Adrenal gland (tissue), 12 donors: Measurements from ENCODE around the gene IMP3. TPM values are rescaled to one million over a fixed set of nuclear protein-coding genes. Genes with fewer than 3 reads are reported as not detected.
A peak's percentile ranks its signal among the peaks of the same experiment; 100 is the strongest.

ENCODE experiments used
- DNase-seq, 7 donors: peaks; one replicate each; pipeline ENCODE4 v3.0.0-alpha.2; 2019 to 2020
- H3K27ac ChIP-seq, 5 donors: fragments of 200-600 bp; sonication (generic) in 4 of 5; 1 replicate in 3 of 5; 2 replicates in 2 of 5; pipeline versions ENCODE4 v1.5.1 to v1.8.0; 2016 to 2020; ENCODE audit warnings: mild to moderate bottlenecking in 1 of 5
- H3K27me3 ChIP-seq: fragments of 200-600 bp; 2 replicates; pipeline ENCODE4 v1.8.0; 2021
- H3K36me3 ChIP-seq, 2 donors: fragments of 200-600 bp; replicated peaks in 1 of 2; 1 replicate in 1 of 2; 2 replicates in 1 of 2; pipeline versions ENCODE4 v1.5.1 to v1.8.0; 2018 to 2022
- H3K4me1 ChIP-seq, 2 donors: fragments of 200-600 bp; replicated peaks in 1 of 2; 1 replicate in 1 of 2; 2 replicates in 1 of 2; pipeline versions ENCODE4 v1.5.1 to v1.8.0; 2018 to 2021
- H3K4me3 ChIP-seq, 4 donors: fragments of 200-600 bp; sonication (generic) in 3 of 4; one replicate each; pipeline ENCODE4 v1.5.1; 2016 to 2018
- H3K9me3 ChIP-seq, 3 donors: fragments of 200-600 bp; sonication (generic) in 1 of 3; replicated peaks in 1 of 3; 1 replicate in 2 of 3; 2 replicates in 1 of 3; pipeline versions ENCODE4 v1.5.1 to v1.8.0; 2016 to 2021
- CTCF ChIP-seq, 6 experiments: fragments of 450-650 bp in 4 of 6; fragments of 200-600 bp in 2 of 6; sonication (generic) in 1 of 6; IDR thresholded peaks; 1 replicate in 5 of 6; 2 replicates in 1 of 6; pipeline versions ENCODE4 v1.5.1 to v1.8.0; 2016 to 2021; ENCODE audit warnings: antibody characterized with exemption in 6 of 6, mild to moderate bottlenecking in 2 of 6, moderate library complexity in 1 of 6
- POLR2A ChIP-seq, 2 donors: fragments of 450-650 bp; IDR thresholded peaks; one replicate each; pipeline ENCODE4 v1.6.1; 2017; ENCODE audit warnings: antibody characterized with exemption in 2 of 2, mild to moderate bottlenecking in 2 of 2, moderate library complexity in 1 of 2
- WGBS, 4 donors: extraction: QIAGEN DNeasy Blood & Tissue Kit in 2 of 4; methylation state at CpG; one replicate each; pipeline versions ENCODE4 v1.1.5 to v1.1.7; 2013 to 2017; 5-methylcytosine and 5-hydroxymethylcytosine counted together
- intact Hi-C, 2 donors: fragments of 100-400 bp; cut with DNase I; formaldehyde crosslinking; loops; one replicate each; pipeline versions ENCODE4 v1.14.1 to v1.15.0; 2022 to 2023
- polyA plus RNA-seq, 3 donors: library from polyadenylated mRNA; stranded (reverse); fragments of 200-250 nt in 2 of 3; fragments of 350-450 nt in 1 of 3; fragmentation: Illumina TruSeq in 1 of 3; extraction: RNeasy Lipid Tissue Mini Kit (QIAGEN cat#74804) in 1 of 3; gene quantifications; one replicate each; pipeline ENCODE4 v1.2.3, GENCODE V29; 2013 to 2014
- total RNA-seq, 9 donors: library from RNA; depleted of rRNA in 4 of 9; stranded (reverse); fragments of >200 nt in 4 of 9; fragments of 120-200 nt in 1 of 9; fragmentation: NEBNext Ultra II Directional in 1 of 9; extraction: Animal tissue kit (Norgen Biotek cat#: 25700) in 1 of 9; gene quantifications; one replicate each; pipeline versions ENCODE4 v1.1.0 to v1.2.4, GENCODE V29; 2013 to 2023
- donor health status: healthy with polysubstance abuse.
- donor health status: Bipolar disorder and iron deficiency.
- donor health status: DM: yes; HTN: yes; CAD: no.
- donor health status: DM: no; HTN: no; CAD: no.
- donor health status: DM: no; HTN: no; CAD: no.
- donor health status: DM: yes; HTN: yes; CAD: no.

Gene IMP3
- total and polyA plus RNA-seq, 12 donors = 49.8 to 161 (median 84.0) TPM

- no peaks in the 10 kb centered on the region for H3K36me3 ChIP-seq
- no peaks in the 10 kb centered on the region for H3K27me3 ChIP-seq
- intact Hi-C loops = no loop called here
- peak overlapping the region in 2 of 4 donors; percentile 71 to 99 for H3K4me3 ChIP-seq
- WGBS, 4 donors = 79 to 100% (median 88%) methylated on average over 8 to 19 of the region's 19 CpGs
- TF ChIP-seq CTCF (IDR thresholded peaks at IDR 0.05) = no peak
- no peak for TF ChIP-seq POLR2A (IDR thresholded peaks at IDR 0.05)
- peaks cover 39 to 65% of the 10 kb centered on the region in 2 donors for H3K4me1 ChIP-seq
- DNase-seq = no peak
- H3K9me3 ChIP-seq = no peaks in the 10 kb centered on the region
- peak overlapping the region in 3 of 5 donors; percentile 95 to 98 (median 97) for H3K27ac ChIP-seq
Observed at GRCh38 chr15:75649045-75649761, 9.2 kb upstream of the IMP3 start.

- Histone ChIP-seq H3K27me3 (no peaks in the 10 kb centered on the region), H3K4me1 (peaks cover 39 to 59% of the 10 kb centered on the region in 2 donors), H3K4me3 (peak overlapping the region; percentile 71 to 99 (median 88)), H3K36me3 (no peaks in the 10 kb centered on the region), H3K9me3 (no peaks in the 10 kb centered on the region), H3K27ac (peak overlapping the region; percentile 94 to 98 (median 96))
- TF ChIP-seq POLR2A (IDR thresholded peaks at IDR 0.05) (peak in 1 of 2 donors; percentile 24), CTCF (IDR thresholded peaks at IDR 0.05) (no peak)
- intact Hi-C loops = no loop called here
- peak; percentile 48 to 74 (median 59) for DNase-seq
- 3 to 13% (median 6%) methylated on average over 7 to 34 of the region's 34 CpGs for WGBS, 4 donors
Observed at GRCh38 chr15:75648156-75649000, 8.4 kb upstream of the IMP3 start.

GRCh38 chr15:75647370-75648155 is 7.5 kb upstream of the IMP3 start, which contains the start of gene SNX33:
SNX33 (plus strand) TSS chr15:75647912; CDS start chr15:75649103, 1,191 bp downstream.
- no peaks in the 10 kb centered on the region for H3K27me3 ChIP-seq
- TF ChIP-seq CTCF (IDR thresholded peaks at IDR 0.05) (peak in 5 of 6 experiments; percentile 21 to 55 (median 41)), POLR2A (IDR thresholded peaks at IDR 0.05) (peak; percentile 76 to 86)
- DNase-seq = peak; percentile 83 to 91 (median 86)
- intact Hi-C loops = no loop called here
- H3K27ac ChIP-seq = peak within 1 kb of the TSS; percentile 94 to 98 (median 96)
- H3K4me3 ChIP-seq = peak within 1 kb of the TSS; percentile 71 to 99 (median 88)
- H3K4me1 ChIP-seq = peaks cover 38 to 50% of the 10 kb centered on the region in 2 donors
- H3K9me3 ChIP-seq = no peaks in the 10 kb centered on the region
- no peaks in the 10 kb centered on the region for H3K36me3 ChIP-seq
- WGBS, 4 donors = 0 to 1% (median 0%) methylated on average over 15 to 68 of the region's 76 CpGs
